HuH-7.5 (cell line): ENCODE measurements around the gene CNRIP1.
"Not testable (repeated sequence)": the region's sequence is repeated elsewhere in the genome, so short reads cannot be mapped to it uniquely, and the experiment has no call there.

ENCODE experiments used
- DNase-seq: peaks from one replicate; pipeline ENCODE4 v3.0.0; 2011; ENCODE audit warnings: low spot score

The CNRIP1 gene

DNA sequence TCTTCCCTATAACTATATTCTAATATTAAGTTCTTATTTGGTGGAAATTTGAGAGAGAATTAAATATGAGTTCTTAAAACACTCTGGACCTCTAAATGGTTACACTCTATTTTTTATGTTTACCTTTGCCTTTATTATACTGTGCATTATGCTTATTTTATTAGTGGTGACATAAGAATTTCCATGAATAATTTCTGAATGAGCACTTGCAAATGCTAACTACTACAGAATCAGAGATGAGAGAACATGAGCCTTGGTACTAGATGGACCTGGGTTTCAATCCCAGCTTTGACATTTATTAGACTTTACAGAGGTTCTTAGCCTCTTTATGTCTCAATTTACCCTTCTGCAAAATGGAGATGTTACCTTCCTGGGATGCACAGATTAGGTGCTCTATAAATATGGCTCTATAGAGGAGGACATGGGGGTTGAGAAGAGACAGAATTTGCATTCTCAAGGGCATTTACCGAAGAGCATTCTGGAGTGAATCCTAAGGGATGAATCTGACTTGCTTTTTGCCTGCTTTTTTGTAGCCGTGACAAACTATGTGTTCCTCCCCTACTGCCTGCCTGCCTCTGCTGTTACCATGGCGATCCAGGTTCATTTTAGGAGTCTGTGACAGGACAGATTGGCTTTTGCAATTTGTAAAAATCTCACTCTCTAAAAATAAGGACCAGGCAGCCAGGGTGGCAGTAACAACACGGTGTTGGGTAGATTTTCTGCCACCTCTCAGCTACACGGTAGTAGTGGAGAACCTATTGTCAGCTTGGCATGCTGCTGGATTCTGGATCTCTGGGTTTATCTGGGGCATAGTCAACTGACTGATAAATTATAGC, 20.7 kb upstream of the CNRIP1 start:
- DNase-seq = no peak

DNA sequence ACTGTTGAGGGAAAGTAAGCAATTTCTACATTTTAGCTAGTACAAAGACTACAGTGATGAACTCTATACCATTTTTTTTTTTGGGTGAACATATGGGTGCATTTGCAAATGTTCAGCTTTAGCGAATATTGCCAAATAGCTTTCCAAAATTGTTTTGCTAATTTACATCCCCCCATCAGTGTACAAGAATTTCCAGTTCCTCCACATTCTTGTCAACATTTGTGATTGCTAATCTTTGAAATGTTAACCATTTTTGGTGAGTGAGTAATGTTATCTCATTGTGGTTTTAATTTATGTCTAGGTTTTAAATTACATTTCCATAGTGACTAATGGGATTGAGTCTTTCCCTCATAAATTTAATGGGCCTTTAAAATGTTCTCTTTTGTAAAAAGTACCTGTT, 16.4 kb upstream of the CNRIP1 start:
- no peak for DNase-seq

DNA sequence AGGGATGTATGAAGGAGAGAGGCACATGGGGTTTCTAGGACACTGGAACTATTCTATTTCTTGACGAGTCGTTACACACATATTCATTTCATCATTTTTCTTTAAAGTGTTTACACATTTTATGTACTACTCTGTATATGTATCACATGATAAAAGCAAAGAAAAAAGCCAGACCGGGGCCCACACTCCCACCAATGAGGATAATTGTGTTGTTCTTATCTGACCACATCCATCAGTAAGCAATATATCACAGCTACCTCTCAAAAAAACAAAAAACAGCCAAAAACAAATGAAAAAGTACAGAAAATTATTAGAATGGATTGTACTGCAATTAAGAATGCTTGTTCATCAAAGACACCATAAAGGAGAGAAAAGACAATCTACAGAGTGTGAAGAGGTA, 14.2 kb upstream of the CNRIP1 start:
- DNase-seq = no peak

DNA sequence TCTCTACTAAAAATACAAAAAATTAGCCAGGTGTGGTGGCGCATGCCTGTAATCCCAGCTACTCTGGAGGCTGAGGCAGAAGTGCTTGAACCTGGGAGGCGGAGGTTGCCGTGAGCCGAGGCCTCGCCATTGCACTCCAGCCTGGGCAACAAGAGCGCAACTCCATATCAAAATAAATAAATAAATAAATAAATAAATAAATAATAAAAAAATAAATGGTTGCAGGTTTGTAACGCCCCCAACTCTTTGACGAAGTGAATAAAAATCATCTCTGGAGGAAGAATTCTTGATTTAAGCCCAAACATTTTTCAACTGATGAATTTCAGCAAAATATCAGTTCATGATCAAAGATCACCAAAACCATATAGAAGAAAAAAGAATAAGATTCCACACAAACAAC, 13.3 kb upstream of the CNRIP1 start:
- DNase-seq = no peak

DNA sequence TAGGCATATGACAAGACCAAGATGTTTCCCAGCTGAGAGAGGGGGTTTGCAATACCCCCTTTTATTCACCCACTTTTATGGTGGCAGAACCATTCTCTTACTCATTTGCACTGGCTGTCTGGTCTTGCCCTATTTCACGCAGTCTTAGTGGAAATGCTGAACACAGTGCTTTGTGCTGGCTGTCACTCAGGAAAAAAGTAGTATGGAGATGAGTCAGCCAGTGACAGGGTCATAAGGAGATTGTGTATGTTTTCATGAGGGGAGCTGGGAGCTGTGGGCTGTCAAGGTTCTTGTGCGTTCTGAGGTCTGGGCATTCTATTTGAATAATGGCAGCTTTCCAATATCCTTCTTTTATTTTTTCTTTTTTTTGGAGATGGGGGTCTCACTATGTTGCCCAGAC, 10.9 kb upstream of the CNRIP1 start:
- no peak for DNase-seq

DNA sequence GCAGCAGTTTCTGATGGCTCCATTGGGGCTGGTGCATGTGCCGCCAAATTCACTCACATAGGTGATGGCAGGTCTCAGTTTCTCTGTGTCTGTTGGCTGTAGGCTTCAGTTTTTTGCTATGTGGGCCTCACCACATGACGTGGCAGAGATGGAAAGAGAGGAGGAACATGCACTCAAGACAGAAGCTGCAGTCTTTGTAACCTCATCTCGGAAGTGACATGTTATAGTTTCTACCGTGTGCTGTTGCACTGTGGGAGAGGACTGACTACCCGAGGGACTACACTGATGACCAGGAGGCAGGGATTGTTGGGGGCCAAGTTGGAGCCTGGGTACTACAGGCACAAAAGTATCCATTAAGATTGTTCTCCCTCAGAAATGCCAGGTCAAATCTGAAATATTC, 9.2 kb upstream of the CNRIP1 start:
- DNase-seq = no peak

DNA sequence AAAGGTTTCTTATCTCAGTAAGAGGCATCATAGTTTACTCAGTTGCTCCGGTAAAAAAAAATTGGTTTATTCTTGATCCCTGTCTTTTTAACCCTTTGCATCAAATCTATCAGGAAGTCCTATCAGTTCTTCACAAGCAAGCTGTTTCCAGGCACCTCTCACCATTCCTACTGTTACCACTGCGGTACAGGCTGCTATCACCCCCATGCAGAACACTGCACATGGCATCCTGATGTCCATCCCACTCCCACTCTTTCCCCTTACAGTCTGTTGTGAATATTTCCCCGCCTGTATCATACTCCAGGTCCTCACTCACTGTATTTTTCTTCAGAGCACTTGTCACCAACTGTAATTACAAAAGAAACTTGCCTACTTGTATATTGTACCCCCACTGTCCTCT, 5.3 kb upstream of the CNRIP1 start:
- DNase-seq = no peak

DNA sequence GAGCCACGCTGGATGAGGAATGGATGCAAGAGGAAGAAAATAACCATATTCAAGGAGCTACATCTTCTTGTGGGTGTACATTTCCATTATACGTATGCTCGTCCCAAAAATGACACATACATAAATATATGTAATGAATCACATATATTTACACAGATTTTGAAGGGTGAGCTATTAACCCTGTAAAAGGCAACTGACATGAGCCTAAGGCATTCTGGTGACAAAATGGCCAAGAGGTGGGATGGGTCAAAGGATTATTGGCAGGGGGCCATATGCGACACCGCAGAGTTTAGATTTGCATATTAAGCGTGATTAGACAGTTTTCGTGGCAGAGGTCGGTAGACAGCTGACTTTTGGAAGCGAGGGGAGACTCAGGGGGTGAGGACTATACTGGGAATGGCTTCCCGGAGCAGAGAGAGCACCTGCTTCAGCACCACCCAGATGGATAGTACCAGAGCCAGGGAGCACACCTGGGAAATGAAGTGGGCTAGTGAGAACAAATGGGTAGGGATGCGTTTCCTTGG, 431 bp upstream of the CNRIP1 start:
- no peak for DNase-seq

DNA sequence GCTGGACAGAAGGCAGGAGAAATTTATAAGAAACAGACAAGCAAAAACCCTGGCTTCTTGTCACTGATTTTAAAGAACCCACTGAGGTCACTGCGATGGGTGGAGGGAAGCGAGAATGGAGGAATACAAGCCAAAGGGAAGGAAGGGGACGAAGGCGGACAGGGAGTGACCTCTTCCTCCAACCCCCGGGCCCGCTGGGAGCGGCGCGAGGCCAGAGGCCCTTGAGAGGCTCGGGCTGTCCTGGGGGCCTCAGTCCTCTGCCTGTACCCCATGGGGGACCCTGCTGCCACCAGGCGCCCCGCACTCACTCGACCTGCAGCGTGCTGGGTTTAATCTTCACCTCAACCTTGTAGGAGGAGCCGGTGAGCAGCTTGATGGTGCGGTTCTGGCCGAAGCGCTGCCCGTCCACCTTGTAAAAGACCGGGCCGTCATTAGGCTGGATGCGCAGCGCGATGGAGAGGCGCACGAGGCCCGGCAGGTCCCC, 793 bp downstream of the CNRIP1 start:
- no peak for DNase-seq

DNA sequence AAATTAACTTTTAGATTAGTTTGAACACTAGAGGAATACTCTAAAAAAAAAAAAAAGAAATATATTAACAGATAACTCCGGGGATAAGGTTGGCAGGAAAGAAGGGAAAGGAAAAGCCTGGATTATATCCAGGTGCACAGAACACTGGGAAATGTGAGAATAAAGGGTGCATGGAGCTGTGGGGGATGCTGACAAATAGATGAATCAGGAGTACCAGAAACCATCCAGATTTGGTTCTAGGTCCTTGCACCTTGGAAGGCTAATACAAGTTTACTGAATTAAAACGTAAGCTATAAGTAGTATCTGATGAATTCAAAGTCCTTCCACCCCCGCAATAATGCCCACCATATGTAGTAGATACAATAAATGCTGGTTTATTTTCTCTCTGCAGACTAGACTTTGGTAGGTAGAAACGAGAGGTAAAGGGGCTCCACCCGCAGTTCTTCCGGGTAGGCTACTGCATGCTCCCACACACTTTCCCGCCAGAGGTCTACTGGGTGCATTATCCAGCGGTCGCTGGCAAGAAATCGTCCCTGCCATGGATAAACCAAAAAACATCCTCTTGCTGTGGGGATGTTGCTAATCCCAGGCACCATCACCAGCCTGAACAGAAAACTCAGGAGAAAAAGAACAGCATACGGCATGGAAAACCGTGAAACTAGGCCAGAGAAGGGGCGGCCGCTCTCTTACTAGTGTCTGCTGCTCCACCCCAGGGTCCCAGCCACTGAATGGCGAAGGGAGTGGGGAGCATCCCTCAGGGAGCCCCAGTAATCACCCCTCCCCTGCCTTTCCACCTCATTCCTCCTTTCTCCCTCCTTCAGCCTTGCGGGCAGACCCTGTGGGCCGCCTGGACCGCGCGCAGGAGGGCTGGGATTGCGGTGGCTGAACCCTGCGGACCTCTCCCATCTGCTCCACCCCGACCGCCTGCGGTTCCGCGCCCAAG, 1.5 kb downstream of the CNRIP1 start:
- no peak for DNase-seq

DNA sequence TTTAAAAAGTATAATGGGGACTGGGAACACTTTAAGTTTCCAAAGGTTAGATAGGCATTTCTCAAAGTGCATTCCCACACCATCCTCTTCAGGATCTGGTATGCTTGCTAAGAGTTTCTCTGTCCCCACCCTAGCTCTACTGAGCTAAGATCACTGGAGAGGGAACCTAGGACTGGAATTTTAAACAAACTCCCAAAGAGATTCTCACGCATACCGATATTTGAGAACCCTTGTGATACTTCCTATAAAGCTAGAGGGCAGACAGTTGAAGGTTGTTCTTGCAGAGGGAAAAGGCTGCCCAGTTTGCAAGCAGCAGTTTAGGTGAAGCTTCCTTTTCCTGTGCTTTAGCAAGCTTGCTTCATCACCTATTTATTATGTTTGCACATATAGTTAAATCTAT, 3.6 kb downstream of the CNRIP1 start:
- DNase-seq = no peak

DNA sequence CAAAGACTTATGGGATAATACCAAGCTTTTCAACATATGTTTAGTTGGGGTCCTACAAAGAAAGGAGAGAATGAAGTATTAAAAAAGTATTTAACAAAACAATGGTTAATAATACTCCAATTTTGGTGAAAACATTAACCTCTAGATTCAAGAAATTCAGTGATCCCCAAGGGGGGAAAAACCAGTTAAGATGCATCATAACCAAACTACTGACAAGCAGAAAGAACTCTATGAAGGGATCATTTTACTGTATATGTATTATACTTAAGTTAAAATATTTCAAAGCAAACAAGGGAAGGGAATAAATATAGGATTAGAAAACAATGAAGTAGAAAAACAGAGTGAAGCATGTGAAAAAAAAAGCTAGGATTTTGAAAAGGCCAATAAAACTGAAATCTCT, 8.7 kb downstream of the CNRIP1 start:
- DNase-seq = no peak

DNA sequence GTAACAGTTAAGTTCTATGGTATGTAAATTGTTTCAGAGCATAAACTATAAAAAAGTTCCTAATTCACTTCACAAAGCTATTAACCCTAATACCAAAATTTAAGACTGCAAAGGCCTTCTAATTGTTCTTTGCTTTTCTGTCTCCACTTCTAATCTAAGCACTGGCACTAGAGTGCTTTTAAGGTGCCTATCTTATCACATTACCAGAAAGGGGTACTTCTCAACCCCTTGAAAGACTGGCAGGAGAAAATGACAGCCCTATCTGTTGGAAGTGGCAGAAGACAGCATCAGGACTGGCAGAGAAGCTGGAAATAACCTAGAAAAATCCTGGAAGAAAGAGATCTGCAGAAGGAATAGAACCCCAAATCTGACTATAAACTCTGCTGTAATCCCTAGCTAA, 10.3 kb downstream of the CNRIP1 start:
- DNase-seq = no peak

DNA sequence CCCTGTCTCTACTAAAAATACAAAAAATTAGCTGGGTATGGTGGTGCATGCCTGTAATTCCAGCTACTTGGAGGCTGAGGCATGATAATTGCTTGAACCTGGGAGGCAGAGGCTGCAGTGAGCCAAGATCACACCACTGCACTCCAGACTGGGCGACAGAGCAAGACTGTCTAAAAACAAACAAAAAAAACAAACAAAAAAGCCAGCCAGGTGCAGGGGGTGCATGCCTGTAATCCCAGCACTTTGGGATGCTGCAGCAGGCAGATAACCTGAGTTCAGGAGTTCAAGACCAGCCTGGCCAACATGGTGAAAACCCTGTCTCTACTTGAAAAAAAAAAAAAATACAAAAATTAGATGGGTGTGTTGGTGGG, 15.9 kb downstream of the CNRIP1 start:
- DNase-seq = not testable (repeated sequence)

DNA sequence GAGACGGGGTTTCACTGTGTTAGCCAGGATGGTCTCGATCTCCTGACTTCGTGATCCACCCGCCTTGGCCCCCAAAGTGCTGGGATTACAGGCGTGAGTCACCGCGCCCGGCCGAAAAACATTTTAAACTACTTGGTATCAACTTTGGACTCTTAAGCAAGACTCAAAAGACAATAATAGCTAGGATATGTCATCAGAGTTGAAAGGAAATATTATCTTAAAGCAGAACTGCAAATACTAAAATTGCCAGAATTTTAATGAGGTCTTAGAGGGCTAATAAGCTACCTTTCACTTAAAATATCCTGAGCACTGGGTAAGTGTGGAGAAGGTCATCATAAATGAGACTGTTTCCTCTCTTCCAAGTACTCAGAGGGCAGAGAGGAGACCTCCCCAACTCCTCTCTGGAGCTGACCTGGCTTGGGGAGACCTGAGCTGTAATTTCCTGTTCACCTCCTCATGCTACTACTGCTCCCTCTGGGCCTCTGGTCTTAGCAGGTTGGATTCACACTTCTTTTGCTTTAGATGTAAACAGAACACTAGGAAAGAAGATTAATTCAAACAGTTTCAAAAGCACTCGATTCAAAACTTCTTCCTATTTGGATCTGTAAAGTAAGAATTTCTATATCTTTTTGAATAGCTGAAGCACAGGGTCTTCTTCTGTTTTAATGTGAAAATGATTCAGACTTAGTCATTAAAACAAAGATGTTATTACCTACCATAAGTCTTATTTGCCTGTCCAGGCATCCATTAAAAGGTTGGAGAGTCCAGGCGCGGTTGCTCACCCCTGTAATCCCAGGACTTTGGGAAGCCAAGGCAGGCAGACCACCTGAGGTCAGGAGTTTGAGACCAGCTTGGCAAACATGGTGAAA, 16.5 kb downstream of the CNRIP1 start:
- no peak for DNase-seq

DNA sequence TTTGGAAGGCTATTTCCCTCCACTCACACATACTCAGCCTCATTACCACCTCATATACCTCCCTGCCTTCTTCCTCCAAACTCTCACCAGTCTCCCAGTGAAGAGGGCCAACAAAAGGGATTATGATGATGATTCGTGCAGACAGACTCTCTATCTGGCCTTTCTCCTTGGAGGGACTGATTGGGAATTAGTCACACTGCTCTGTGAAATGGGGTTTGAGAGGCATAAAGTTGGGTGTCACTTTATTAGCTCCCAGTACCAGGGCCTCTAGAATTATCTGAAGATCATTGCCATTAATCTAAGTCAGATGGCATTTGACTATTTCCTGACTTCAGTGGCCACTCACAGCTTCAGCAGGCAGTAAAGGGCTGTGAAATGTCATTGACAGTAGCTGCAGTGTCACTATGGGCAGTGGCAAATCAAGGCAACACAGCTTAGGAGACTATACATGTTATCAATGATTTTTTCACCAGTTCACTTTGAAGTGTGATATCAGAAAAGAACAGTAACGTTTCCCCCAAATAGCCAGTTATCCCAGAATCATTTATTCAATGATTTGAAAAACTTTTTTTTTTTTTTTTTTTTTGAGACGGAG, 17.4 kb downstream of the CNRIP1 start:
- no peak for DNase-seq

DNA sequence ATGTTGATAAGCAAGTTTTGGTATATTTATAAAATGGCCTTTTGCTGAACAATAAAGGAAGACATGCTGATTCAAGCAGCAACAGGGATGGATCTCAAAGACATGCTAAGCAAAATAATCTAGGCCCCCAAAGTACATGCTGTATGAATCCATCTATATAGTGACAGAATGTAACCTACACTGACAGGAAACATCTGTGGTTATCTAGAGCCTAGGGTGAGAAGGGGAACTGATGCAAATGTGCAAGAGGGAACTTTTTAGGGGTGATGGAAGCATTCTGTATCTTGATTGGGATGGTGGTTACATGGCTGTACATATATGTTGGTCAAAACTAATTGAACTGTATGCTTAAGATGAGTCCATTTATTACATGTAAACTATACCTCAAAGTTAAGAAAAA, 24.2 kb downstream of the CNRIP1 start:
- no peak for DNase-seq

DNA sequence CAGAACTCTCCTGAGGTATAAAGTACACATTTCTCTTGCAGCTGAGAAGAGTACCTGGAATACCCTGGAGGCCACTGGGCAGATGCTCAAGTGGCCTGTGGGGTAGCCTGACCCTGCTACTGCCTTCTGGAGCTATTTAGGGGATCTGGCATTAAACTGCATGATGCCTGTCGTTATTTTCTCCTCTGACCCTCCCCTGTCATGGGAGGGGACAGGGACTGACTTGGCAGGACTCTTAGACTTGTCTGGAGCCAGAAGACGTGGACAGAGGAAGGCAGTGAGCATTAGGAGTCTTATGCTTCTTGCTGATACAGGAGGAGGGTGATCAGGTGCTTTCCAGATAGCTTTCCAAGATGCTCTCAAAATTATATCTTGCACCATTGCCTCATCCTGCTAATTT, 24.8 kb downstream of the CNRIP1 start:
- no peak for DNase-seq

DNA sequence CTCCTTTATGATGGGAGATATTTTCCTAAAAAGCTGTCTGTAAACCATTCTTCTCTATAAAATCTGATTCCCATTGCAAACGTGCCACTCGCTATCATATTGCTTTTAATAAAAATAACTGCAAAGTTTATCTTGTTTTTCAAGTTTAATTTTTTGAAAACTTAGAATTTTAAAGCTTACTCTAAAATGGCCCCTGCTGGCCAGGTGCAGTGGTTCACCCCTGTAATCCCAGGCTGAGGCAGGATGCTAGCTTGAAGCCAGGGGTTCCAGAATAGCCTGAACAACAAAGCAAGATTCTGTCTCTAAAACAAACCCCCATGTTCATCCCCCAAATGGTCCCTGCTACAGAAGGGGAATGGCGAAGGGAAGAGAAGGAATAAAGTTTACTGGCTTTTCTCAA, 25.6 kb downstream of the CNRIP1 start:
- DNase-seq = no peak

DNA sequence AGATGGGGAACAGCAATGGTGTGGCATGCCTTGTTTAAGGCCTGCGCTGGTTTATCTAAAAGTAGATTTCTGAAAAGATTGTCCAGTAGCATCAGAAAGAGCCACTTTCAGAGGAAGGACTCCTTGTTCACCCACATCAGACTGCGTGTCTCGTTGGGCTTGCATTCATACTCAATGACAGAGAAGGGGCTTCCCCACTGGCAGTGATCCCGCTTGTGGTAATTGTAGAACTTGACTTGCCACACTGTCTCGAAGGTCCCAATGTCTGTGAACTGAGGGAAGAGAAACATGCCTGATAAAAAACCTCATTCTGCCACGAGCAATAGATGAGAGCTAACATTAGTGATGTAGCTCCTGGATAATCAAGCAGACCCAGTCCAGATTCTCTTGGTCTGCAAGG, 26.0 kb downstream of the CNRIP1 start:
- no peak for DNase-seq

DNA sequence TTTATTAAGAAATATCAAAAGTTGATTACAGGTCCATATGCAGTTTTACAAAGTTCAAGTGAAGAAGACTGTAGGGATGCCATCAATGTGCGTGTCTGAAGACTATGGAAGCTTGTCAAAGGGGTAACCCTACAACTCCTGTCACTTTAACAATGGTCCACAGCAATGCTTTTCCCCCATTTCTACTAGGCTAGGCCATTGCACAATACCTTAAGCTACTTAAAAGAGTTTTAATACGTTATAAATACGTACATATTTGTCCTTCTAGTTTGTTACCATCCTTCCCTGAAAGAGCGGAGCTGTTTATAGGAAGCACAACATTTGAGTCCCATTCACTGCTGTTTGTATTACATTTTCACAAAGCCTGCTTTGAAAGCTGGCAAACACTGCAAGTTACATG, 26.7 kb downstream of the CNRIP1 start:
- no peak for DNase-seq
